ENCODE results near the gene BCAM.
"Not testable (repeated sequence)": the region's sequence is repeated elsewhere in the genome, so short reads cannot be mapped to it uniquely, and the experiment has no call there.

Gene BCAM

GRCh38 chr19:44845612-44846454 is 36.9 kb downstream of the BCAM start, which contains the start of gene NECTIN2:
TSS of gene NECTIN2 (plus strand) at chr19:44846297. CDS start at chr19:44846526, 229 bp downstream.
- DNase-seq = peak; percentile 96
- in situ Hi-C loops (cut with HindIII; ENCODE audit: low pct_ligation_motif_present, low pct_unique_long_range_greater_than_20kb, low sequenced_read_pairs) = no loop called here

- in situ Hi-C loops (cut with HindIII; ENCODE audit: low pct_ligation_motif_present, low pct_unique_long_range_greater_than_20kb, low sequenced_read_pairs) = no loop called here
- peak; percentile 46 for DNase-seq
Measured at GRCh38 chr19:44846455-44847143, 37.7 kb downstream of the BCAM start.

- DNase-seq = peak; percentile 72
- in situ Hi-C loops (cut with HindIII; ENCODE audit: low pct_ligation_motif_present, low pct_unique_long_range_greater_than_20kb, low sequenced_read_pairs) = no loop called here
Measured at GRCh38 chr19:44847144-44848035, 38.5 kb downstream of the BCAM start.

GRCh38 chr19:44848036-44848811 is 39.3 kb downstream of the BCAM start:
- DNase-seq = peak; percentile 30
- in situ Hi-C loops (cut with HindIII; ENCODE audit: low pct_ligation_motif_present, low pct_unique_long_range_greater_than_20kb, low sequenced_read_pairs) = no loop called here

- in situ Hi-C loops (cut with HindIII; ENCODE audit: low pct_ligation_motif_present, low pct_unique_long_range_greater_than_20kb, low sequenced_read_pairs) = no loop called here
- DNase-seq = no peak
Measured at GRCh38 chr19:44848812-44849447, 40.0 kb downstream of the BCAM start.

GRCh38 chr19:44850641-44851109 is 41.8 kb downstream of the BCAM start:
- in situ Hi-C loops (cut with HindIII; ENCODE audit: low pct_ligation_motif_present, low pct_unique_long_range_greater_than_20kb, low sequenced_read_pairs) = no loop called here
- DNase-seq = no peak

DNA sequence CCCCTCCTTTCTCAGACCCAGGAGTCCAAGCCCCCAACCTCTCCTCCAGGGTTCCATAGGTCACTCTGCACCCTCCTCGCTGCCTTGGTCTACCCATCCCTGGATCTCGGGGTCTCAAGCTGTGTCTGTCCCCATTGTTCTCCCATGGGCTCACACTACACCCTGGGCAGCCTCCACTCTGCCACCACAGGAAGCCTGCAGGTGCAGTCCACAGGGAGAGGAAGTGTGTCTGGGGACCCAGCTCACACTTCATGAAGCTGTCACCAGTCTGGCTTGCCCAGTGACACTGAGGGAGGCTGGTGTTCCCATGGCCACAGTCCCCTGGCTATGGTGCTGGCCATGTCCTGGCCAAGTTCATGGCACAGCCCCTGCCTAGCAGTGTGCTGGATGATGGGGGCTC is 42.5 kb downstream of the BCAM start:
- in situ Hi-C loops (cut with HindIII; ENCODE audit: low pct_ligation_motif_present, low pct_unique_long_range_greater_than_20kb, low sequenced_read_pairs) = no loop called here
- DNase-seq = no peak

DNA sequence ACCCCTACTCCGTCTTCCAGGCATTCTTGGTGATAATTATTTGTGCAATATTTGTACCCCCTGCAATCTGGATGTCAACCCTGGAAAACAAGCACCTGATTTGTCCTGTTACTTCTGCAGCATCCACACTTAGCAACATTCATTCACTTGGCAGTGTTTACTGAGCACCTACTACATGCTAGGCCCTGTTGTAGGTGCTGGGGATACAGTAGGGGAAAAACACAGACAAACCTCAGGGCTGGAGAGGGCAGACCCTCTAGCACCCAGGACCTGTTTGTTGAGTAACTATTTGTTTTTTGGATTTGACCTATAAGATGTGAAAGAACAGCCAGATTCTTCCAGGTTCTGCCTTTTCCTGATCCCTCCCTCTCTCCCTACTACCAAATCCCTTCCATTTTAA is 46.7 kb downstream of the BCAM start:
- DNase-seq = no peak
- in situ Hi-C loops (cut with HindIII; ENCODE audit: low pct_ligation_motif_present, low pct_unique_long_range_greater_than_20kb, low sequenced_read_pairs) = no loop called here

GRCh38 chr19:44856421-44857083 is 47.6 kb downstream of the BCAM start:
- no peak for DNase-seq
- in situ Hi-C loops (cut with HindIII; ENCODE audit: low pct_ligation_motif_present, low pct_unique_long_range_greater_than_20kb, low sequenced_read_pairs) = no loop called here

- no peak for DNase-seq
- in situ Hi-C loops (cut with HindIII; ENCODE audit: low pct_ligation_motif_present, low pct_unique_long_range_greater_than_20kb, low sequenced_read_pairs) = no loop called here
Measured at GRCh38 chr19:44857837-44858236, 48.9 kb downstream of the BCAM start.

- DNase-seq; in situ Hi-C loops (cut with HindIII; ENCODE audit: low pct_ligation_motif_present, low pct_unique_long_range_greater_than_20kb, low sequenced_read_pairs): not testable (repeated sequence)
Measured at GRCh38 chr19:44861576-44861975, 52.7 kb downstream of the BCAM start.

DNA sequence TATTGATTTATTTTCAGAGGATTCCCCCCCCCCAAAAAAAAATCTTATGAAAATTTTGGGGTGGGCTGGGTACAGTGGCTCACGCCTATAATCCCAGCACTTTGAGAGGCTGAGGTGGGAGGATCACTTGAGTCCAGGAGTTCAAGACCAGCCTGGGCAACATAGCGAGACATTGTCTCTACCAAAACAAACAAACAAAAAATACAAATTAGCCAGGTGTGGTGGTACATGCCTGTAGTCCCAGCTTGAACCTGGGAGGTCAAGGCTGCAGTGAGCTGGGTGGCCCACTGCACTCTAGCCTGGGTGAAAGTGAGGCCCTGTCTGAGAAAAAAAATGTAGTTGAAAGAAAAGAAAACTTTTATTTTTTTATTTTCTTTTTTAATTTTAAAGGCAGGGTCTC is 55.1 kb downstream of the BCAM start:
- no peak for DNase-seq
- in situ Hi-C loops (cut with HindIII; ENCODE audit: low pct_ligation_motif_present, low pct_unique_long_range_greater_than_20kb, low sequenced_read_pairs) = no loop called here

- no peak for DNase-seq
Measured at GRCh38 chr19:44865196-44865767, 56.4 kb downstream of the BCAM start.

GRCh38 chr19:44866664-44867063 is 57.8 kb downstream of the BCAM start:
- in situ Hi-C loops (cut with HindIII; ENCODE audit: low pct_ligation_motif_present, low pct_unique_long_range_greater_than_20kb, low sequenced_read_pairs) = no loop called here
- DNase-seq = no peak

More at GRCh38 chr19:44865196-44865767, 56.4 kb downstream of the BCAM start:
- in situ Hi-C loops (cut with HindIII; ENCODE audit: low pct_ligation_motif_present, low pct_unique_long_range_greater_than_20kb, low sequenced_read_pairs) = no loop called here

DNA sequence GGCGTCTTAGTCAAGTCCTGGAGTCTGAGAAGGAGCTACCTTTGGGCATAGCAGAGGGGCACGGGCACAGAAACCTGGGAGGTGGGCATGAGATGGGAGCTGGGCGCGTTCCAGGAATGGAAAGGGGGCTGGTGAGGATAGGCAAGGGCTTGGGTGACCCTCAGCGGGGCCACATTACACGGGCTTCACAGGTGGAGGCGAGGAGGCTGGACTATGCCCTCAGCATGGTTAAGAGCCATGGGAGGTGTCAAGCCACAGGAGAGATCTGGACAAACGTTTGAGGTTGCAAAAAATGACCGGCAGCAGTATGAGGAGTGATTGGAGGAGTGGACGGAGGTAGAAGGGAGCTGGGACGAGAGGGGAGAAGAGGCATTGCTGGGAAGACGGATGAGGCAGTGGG is 58.7 kb downstream of the BCAM start:
- no peak for DNase-seq
- in situ Hi-C loops (cut with HindIII; ENCODE audit: low pct_ligation_motif_present, low pct_unique_long_range_greater_than_20kb, low sequenced_read_pairs) = no loop called here

GRCh38 chr19:44869733-44870470 is 61.0 kb downstream of the BCAM start:
- in situ Hi-C loops (cut with HindIII; ENCODE audit: low pct_ligation_motif_present, low pct_unique_long_range_greater_than_20kb, low sequenced_read_pairs) = no loop called here
- no peak for DNase-seq

Data from ACHN (cell line).